ENCODE data around the gene CENPL.

CENPL gene

GRCh38 chr1:173753830-173754229 is 70.9 kb downstream of the CENPL start:
- DNase-seq: no peak

Data from NCI-H748 treated with DMSO at 0.1 percent for 48 hours (cell line).